ENCODE results near the gene CNOT4. TPM values are rescaled to one million over a fixed set of nuclear protein-coding genes. Genes with fewer than 3 reads are reported as not detected.

CNOT4 gene
- total RNA-seq, 1 experiment from 2014 or later, result 22.0 TPM

DNA sequence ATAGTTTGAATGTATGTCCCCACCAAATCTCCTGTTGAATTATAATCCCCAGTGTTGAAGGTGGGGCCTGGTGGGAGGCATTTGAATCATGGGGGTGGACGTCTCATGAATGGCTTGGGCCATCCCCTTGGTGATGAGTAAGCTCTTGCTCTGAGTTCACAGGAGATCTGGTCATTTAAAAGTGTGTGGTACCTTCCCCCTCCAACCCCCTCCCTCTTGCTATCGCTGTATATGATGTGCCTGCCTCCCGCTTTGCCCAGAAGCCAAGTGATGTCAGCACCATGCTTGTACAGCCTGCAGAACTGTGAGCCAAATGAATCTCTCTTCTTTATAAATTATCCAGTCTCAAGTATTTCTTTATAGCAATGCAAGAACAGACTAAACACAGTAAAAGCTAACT, 103.0 kb downstream of the CNOT4 start:
- no peaks in the 10 kb centered on the region for H3K4me1 ChIP-seq
- no peaks in the 10 kb centered on the region for H3K4me1 Mint-ChIP-seq (ENCODE audit: low read depth, unreplicated experiment)
- TF ChIP-seq, protein P1, sequence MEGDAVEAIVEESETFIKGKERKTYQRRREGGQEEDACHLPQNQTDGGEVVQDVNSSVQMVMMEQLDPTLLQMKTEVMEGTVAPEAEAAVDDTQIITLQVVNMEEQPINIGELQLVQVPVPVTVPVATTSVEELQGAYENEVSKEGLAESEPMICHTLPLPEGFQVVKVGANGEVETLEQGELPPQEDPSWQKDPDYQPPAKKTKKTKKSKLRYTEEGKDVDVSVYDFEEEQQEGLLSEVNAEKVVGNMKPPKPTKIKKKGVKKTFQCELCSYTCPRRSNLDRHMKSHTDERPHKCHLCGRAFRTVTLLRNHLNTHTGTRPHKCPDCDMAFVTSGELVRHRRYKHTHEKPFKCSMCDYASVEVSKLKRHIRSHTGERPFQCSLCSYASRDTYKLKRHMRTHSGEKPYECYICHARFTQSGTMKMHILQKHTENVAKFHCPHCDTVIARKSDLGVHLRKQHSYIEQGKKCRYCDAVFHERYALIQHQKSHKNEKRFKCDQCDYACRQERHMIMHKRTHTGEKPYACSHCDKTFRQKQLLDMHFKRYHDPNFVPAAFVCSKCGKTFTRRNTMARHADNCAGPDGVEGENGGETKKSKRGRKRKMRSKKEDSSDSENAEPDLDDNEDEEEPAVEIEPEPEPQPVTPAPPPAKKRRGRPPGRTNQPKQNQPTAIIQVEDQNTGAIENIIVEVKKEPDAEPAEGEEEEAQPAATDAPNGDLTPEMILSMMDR (IDR thresholded peaks at IDR 0.05; ENCODE audit: insufficient read depth in 1 of 2, low read depth in 1 of 2, low read length in 1 of 2, severe bottlenecking in 1 of 2, unreplicated experiment in 1 of 2), result no peak
- DNase-seq, result no peak
- H3K9me3 Mint-ChIP-seq (ENCODE audit: unreplicated experiment), result no peaks in the 10 kb centered on the region
- no peak overlapping the region for H3K27ac Mint-ChIP-seq (ENCODE audit: unreplicated experiment)
- ChIA-PET CTCF (no interaction called here), POLR2A (no interaction called here)
- H3K9me3 ChIP-seq, result no peaks in the 10 kb centered on the region
- no peaks in the 10 kb centered on the region for H3K27me3 Mint-ChIP-seq (ENCODE audit: insufficient read depth, unreplicated experiment)
- intact Hi-C loops (cut with micrococcal nuclease; ENCODE audit: unreplicated experiment), result no loop called here
- BruUV-seq (replicated peaks), result no TSS peak
- H3K36me3 ChIP-seq (ENCODE audit: control insufficient read depth, insufficient read depth, low read length), result no peaks in the 10 kb centered on the region; the same call in 1 of the 2 replicates
- H3K4me3 Mint-ChIP-seq (ENCODE audit: unreplicated experiment), result no peak overlapping the region
- H3K27me3 ChIP-seq (replicated peaks; ENCODE audit: control insufficient read depth, insufficient read depth, low read length), result no peaks in the 10 kb centered on the region
- no peak overlapping the region for H3K4me3 ChIP-seq (ENCODE audit: low read depth, low read length)
- H3K36me3 Mint-ChIP-seq (ENCODE audit: insufficient read depth, unreplicated experiment), result no peaks in the 10 kb centered on the region

DNA sequence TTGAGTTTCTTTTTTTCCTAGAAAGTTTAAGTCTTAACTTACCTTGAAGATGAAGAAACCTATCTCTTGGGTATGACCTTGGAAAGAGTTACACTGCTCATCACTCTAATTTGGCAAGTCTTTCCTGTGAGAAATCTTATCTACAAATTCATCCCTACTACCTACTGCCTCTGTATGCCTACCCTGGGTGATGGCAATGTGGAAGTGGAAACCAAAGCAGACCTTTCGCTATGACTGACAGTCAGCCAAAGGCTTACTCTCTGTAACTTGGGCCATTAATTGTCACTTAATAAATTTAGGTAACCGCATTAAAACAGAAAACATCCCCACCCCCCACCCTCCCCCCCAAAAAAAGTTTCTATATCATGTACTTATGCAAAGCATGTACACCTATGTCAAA, 103.9 kb downstream of the CNOT4 start:
- CTCF ChIA-PET, result no interaction called here
- Histone ChIP-seq H3K27me3 (replicated peaks; ENCODE audit: control insufficient read depth, insufficient read depth, low read length) (no peaks in the 10 kb centered on the region), H3K4me3 (ENCODE audit: low read depth, low read length) (no peak overlapping the region), H3K4me1 (no peaks in the 10 kb centered on the region), H3K9me3 (no peaks in the 10 kb centered on the region), H3K36me3 (ENCODE audit: control insufficient read depth, insufficient read depth, low read length) (no peaks in the 10 kb centered on the region; the same call in 1 of the 2 replicates)
- H3K27ac Mint-ChIP-seq (ENCODE audit: unreplicated experiment), result no peak overlapping the region
- no TSS peak for BruUV-seq (replicated peaks)
- intact Hi-C loops (cut with micrococcal nuclease; ENCODE audit: unreplicated experiment), result no loop called here
- POLR2A ChIA-PET, result no interaction called here
- no peak overlapping the region for H3K4me3 Mint-ChIP-seq (ENCODE audit: unreplicated experiment)
- no peaks in the 10 kb centered on the region for H3K27me3 Mint-ChIP-seq (ENCODE audit: insufficient read depth, unreplicated experiment)
- H3K4me1 Mint-ChIP-seq (ENCODE audit: low read depth, unreplicated experiment), result no peaks in the 10 kb centered on the region
- TF ChIP-seq, protein P1 (IDR thresholded peaks at IDR 0.05; ENCODE audit: insufficient read depth in 1 of 2, low read depth in 1 of 2, low read length in 1 of 2, severe bottlenecking in 1 of 2, unreplicated experiment in 1 of 2), result no peak
- DNase-seq, result no peak
- H3K9me3 Mint-ChIP-seq (ENCODE audit: unreplicated experiment), result no peaks in the 10 kb centered on the region
- no peaks in the 10 kb centered on the region for H3K36me3 Mint-ChIP-seq (ENCODE audit: insufficient read depth, unreplicated experiment)

DNA sequence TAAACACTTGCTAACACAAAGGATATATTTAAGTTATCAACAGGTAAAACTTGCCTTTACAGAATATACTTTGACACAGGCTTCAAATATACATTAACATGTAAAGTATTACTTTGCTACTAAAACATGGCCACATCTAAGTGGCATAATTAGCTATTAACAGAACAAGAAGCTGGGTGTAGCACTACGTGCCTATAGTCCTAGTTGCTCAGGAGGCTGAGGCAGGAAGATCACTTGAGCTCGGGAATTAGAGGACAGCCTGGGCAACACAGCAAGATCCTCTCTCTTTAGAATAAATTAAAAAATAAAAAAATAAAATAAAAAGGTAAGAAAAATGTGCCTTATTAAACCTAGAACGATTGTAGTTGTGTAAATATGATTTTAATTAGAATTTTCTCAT, 106.6 kb downstream of the CNOT4 start:
- H3K36me3 ChIP-seq (ENCODE audit: control insufficient read depth, insufficient read depth, low read length), result no peaks in the 10 kb centered on the region
- CTCF ChIA-PET, result no interaction called here
- DNase-seq, result no peak
- Mint-ChIP-seq H3K27me3 (ENCODE audit: insufficient read depth, unreplicated experiment) (no peaks in the 10 kb centered on the region), H3K4me1 (ENCODE audit: low read depth, unreplicated experiment) (no peaks in the 10 kb centered on the region), H3K4me3 (ENCODE audit: unreplicated experiment) (no peak overlapping the region), H3K36me3 (ENCODE audit: insufficient read depth, unreplicated experiment) (no peaks in the 10 kb centered on the region), H3K27ac (ENCODE audit: unreplicated experiment) (no peak overlapping the region), H3K9me3 (ENCODE audit: unreplicated experiment) (no peaks in the 10 kb centered on the region)
- BruUV-seq (replicated peaks), result no TSS peak
- no peaks in the 10 kb centered on the region for H3K27me3 ChIP-seq (replicated peaks; ENCODE audit: control insufficient read depth, insufficient read depth, low read length)
- H3K9me3 ChIP-seq, result no peaks in the 10 kb centered on the region
- intact Hi-C loops (cut with micrococcal nuclease; ENCODE audit: unreplicated experiment), result no loop called here
- POLR2A ChIA-PET, result no interaction called here
- TF ChIP-seq, protein P1 (IDR thresholded peaks at IDR 0.05; ENCODE audit: insufficient read depth in 1 of 2, low read depth in 1 of 2, low read length in 1 of 2, severe bottlenecking in 1 of 2, unreplicated experiment in 1 of 2), result no peak
- H3K4me3 ChIP-seq (ENCODE audit: low read depth, low read length), result no peak overlapping the region
- H3K4me1 ChIP-seq, result no peaks in the 10 kb centered on the region
